Colon (tissue), 2 donors: Measurements from ENCODE around the gene NPAS1.
"Not testable (repeated sequence)": the region's sequence is repeated elsewhere in the genome, so short reads cannot be mapped to it uniquely, and the experiment has no call there.

Source experiments
- FAIRE-seq: peaks from 2 replicates; lab custom pipeline; 2012; peaks lifted over from hg19 to GRCh38; lab: Jason Lieb, UNC
- donor health status: control.
- donor health status: control.

NPAS1 gene

DNA sequence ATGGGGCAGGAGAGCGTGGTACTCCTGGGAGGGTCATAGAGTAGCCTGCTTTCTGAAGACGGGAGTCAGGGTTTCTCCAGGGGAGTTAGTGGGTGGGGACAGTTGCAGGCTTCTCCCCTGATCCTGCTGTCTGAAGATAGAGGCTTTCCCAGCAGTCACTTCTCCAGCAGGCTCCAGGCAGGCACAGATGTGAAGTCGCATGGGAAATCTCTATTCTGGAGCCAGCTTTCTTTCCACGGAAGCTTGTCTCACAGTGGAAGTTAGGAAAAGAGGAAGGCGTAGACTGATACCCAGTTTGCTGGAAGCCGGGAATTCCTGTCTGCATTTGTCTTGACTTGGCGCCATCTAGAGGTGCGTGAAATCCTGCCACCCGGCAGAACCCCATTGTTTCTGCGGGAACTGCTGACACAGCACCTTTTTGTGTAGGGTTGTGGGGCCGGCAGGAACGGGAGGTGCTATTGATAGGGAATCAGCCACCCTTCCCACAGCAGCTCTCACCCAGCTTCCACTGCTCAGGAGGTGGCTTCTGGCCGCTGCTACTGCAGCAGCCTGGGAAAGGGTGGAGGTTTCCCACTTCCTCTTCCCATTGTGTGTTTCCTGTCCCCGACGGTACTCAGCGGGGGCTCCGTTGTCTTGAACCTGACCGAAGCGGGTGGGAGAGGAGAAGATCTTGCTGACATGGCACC lies 28.5 kb upstream of the NPAS1 start:
- no peak for FAIRE-seq

DNA sequence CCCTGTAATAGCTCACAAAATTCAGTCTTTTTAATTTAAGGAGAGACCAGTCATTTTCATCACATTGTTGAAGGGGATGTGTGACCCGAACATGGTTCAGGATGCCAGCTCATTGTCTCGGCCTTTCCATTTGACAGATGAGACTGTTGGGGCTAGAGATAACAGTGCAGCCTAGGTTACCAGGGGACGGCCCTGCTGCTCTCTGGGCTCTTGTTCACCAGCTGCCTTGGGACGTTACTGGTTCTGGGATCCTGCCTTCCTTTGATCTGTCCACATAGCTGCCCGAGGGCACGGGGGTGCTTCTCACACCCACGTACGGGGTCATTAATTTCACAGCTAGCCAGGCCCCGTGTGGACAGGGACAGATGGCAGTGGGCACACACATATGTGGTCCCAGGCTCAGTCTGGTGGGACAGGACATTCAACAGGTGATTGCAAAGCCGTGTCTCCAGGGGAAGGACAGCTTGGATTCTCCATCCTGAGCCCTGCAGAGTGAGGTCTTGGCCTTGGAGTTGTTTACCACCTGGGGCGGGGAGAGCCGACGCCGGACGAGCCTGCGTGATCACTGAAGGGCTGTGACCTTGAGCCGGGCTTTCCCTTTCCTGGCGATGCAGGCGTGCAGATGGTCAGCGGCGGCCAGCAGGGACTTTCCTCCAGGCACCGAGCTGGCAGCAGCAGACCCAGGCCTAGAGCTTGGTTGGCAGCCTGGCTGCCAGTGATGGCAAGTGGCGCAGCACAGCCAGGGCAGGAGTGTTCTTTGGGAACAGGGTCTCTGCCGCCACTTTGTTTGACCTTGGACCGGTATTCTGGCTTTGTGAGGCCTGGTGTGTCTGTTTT lies 26.7 kb upstream of the NPAS1 start:
- no peak for FAIRE-seq

DNA sequence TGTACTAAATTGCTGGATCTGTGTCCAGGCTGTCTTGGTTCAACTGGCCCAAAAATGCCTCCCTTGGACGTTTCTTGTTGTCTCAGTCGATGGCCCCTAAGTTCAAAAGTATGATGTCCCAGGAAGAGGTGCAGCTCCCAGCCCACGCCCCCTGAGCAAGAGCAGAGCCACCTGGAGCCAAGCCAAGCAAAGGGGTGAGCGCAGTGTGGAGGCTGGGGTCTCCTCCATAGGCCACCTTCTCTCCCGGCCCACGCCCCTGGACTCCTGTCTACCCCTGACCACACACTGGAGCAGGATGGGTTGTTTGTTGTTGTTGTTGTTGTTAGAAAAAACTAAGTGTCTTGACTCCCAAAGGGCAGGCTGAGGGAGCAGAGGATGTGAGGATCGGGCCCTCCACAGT lies 26.0 kb upstream of the NPAS1 start:
- no peak for FAIRE-seq

DNA sequence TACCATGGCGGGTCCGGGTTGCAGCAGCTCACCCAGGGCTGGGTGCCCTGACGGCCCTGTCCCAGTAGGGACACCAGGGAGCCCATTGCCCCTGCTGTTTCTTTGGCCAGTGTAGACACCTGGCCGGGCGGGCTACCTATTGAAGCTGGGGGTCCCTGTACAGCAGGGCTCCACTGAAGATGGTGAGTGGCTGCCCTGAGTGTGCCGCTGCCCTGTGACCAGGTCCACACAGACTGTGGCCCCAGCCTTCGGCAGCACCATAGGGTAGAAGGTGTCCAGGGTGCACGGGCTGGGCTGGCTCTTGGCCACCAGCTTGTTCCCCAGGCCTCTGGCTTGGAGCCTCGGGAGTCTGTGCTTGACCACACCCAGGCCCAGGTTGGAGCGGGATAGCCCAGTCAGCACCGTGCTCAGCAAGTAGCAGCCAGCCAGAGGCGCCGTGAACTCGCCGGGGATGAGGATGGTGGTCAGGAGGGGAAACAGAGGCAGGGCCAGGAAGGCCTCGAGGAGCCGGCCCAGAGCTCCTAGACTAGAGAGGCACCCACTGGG lies 25.4 kb upstream of the NPAS1 start:
- no peak for FAIRE-seq

DNA sequence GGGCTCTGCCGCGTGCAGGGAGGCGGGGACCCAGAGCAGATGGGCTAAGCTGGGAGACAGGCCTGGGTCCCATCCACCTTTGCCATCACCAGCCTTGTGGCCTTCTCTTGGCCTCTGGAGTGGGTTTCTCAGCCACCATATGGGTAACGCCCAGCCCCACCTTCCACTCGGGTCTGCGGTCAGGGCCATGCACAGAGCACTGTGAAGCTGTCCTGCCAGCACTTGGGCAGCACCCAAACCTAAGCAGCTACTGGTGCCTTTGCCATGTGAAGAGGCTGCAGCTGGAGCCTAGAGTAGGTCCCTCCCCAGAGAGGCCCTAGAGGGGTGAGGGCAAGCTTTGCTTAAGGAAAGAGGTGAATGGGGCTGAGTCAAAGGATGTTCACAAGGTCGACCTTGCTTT lies 24.1 kb upstream of the NPAS1 start:
- FAIRE-seq: no peak

DNA sequence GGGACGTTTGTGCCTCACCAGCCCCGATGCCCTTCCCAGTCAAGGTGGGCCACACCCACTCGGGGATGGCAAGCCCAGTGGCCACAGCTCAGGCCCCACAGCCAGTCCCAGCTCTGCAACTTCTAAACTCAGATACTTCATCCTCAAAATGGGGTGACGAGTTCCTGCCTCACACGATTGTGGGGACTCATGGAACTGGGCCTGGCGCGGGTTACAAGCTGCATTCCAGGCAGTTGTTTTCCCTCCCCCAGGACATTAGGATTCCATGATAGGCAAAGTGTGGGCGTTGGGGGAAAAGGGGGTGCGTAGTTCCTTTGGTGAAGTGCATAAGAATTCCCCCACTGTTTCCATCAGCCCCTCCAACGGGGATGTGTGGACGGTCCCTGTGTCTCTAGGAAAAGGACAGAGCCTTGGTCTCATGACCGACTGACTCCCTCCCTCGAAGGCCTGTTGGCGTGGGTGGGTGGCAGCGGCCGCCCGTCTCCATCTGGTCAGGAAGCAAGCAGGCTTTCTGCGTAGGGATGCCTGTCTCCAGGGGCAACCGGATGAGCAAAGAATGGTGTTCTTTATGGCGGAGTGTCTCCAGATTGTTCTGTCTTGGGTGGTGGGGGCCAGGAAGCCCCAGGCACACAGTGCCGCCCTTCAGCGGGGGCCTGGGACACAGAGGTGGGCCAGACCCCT lies 21.1 kb upstream of the NPAS1 start:
- no peak for FAIRE-seq

DNA sequence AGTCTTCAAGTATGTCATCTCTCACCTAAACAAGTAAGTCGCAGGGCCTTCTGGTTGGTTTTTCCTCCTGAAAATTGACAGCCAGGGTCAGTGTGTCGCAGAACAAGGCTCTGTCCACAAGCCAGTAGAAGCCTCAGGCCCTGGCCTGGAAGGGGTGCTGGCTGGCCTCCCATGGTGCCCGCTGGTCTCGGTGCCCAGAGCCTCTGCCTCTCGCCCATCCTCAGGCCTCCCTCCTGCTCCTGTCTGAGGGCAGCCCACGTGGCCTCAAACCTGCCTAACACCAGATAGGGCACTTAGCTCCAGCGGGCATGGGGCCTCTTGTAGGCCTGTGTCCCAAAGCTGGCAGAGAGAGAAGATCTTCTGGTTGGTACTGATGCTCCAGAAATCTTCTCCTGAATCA lies 20.3 kb upstream of the NPAS1 start:
- no peak for FAIRE-seq

DNA sequence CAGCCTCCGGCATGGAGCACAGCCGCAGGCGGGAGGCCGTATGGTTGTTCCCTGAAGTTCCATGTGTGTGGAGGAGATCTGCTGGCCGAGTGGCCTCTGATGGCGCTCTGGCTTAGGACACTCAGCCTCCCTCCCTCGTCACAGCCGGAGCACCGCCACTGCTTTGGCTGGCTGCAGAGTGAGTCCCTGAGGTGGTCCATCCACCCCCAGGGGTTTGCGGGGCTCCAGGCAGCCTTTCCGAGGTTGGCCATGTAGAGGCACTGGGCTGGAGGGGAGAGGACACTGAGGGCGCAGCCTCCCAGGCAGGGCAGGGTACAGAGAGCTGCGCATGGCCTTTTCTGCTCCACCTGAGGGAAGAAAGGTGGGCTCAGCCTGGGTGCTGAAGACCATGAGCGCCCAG lies 19.8 kb upstream of the NPAS1 start:
- FAIRE-seq: no peak

DNA sequence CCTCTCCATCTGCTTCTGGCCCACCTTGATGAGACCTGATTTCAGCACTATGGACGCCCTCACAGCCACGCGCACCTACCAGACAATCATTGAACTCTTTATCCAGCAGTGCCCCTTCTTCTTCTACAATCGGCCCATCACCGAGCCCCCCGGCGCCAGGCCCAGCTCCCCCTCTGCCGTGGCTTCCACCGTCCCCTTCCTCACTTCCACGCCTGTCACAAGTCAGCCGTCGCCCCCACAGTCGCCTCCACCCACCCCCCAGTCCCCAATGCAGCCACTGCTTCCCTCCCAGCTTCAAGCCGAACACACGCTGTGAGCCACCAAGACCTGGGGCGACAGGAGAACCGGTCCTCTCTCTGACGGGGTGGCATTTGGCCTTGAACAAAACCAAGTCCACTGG lies 19.3 kb upstream of the NPAS1 start:
- no peak for FAIRE-seq

DNA sequence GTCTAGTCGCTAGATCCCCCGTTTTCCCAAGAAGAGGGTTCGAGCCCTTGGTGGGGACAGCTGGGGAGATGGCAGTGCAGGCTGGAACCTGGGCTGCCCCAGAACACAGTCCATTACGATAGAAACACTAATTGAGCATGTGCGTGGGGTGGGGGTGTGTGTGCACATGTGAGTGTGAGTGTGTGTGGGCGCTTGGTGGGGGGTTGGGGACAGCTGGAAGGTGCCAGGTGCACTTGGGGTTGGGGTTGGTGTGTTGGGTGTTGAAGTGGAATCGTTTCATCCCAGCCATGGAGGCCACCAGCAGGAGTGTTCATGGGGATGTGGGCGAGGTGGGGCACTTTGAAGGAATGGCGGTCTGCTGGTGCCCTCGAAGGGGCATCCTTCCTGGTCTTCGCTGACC lies 18.1 kb upstream of the NPAS1 start:
- FAIRE-seq: no peak

DNA sequence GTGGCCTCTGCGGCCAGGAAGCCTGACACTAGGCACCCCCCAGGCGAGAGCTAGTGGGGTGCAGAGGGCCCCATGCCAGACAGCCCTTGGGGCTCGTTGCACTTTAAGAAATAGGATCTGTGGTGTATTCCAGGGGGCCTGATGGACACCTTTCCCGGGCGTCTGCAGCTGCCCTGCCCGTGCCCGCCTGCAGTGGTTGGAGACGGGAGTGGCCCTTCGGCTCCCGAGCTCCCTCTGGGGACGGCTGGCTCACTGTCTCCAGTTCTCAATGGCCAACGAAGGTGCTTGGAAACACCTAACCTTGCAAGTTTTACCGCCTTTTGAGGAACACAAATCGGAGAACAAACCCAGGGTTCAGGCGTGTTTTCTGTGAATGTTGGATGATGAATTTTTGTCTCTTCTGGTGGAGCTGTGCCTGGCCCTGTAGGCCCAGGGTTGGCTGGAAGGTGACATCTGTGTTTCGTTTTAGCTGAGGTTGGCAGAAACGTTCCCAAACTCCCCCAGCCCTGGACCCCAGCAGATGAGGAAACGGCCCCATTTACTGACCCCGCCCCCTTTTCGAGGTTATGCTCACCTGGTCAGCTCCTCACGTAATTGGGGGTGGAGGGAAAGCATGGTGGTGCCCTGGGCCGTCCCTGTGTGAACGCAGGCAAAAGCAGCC lies 17.4 kb upstream of the NPAS1 start:
- no peak for FAIRE-seq

DNA sequence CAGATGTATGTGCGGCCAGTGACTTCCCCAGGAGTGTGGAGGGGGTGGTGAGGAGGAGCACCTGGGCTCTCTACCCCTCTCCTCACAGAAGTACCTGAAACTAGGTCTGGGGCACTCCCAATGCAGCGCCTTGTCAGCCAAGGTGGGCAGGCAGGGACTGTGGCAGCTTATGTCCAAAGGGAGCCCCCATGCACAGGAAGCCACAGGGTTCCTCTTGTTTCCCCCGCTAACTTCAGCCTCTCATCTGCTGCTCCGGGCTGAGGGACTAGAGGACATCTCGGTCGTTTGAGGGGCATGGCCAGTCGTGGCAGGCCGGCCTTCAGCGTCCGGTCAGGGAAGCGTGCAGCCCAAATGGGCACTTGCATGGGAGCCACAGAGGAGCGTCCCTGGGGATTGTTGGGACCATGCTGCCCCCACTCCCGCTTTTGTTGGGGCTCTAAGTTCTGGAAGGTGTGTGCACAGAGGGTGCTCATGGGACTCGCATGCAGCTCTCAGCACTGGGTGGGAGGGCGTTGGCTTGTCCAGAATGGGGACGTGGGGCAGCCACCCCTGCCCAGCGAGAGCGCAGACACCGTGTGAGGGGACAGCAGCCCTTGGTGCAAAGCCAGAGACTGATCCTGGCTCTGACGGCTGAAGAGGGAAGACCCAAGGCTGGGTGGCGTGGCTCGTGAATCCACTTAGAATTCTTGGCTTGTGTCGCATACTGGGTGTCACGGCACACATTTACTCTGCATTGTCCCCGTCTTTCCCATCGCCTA lies 16.6 kb upstream of the NPAS1 start:
- FAIRE-seq: no peak

DNA sequence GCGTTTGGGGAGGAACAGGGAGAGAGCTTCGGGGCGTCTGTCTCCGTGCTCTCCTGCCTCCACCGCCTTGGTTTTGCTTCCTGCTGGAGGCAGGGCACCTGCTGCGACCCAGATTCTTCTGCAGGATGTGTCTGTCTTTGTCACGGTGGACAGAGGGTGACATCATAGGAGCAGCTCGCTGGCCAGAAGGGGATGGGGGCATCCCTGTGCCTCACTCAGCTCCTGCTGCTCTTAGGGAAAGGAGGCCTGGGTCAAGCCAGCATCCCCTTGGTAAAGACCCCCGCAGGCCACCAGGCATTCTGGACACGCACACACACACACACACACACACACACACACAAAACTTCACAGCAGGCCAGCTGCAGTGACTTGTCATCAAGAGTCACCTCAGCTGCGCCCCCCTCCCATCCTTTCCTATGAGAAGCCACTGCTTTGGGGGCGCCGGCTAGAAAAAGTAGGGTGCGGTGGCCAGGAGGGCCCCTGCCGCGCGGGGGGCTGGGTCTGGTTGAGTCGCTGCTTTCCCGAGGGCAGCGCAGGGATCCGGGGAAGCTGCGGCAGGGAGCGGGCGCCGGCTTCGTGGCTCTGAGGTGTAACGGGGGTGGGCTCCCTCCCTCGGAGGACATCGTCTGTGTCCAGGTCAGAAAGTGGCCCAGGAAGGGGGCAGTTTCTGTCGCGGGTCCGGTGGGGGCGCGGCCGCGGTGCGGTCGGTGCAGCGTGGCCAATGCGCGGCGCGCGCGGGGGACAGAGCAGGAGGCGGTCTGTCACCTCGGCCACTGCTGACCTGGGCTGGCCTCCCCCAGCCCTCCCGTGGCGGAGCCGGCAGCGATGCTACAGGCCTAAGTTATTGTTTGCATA lies 15.8 kb upstream of the NPAS1 start:
- no peak for FAIRE-seq

DNA sequence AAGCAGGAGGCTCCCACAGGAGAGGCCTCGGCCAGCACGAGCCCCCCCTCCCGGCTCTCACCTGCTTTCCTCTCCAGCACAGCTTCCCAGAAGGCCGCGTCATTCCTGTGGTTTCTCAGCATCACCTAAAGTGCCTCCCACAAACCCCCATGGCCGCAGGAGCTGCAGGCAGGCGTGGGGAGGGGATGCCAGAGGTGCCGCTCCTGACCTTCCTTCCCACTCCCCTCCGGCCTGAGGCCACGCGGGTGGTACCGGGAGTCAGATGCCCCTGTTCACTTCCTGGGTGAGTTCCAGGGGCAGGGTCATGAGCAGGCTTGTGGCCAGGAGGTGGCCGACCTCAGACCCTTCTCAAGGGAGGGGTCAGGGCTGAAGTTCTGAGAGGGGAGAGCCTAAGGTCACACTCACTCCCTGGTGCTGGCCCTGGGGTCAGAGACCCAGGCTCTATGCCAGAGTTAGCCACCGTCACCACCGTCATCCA lies 14.4 kb upstream of the NPAS1 start:
- no peak for FAIRE-seq

DNA sequence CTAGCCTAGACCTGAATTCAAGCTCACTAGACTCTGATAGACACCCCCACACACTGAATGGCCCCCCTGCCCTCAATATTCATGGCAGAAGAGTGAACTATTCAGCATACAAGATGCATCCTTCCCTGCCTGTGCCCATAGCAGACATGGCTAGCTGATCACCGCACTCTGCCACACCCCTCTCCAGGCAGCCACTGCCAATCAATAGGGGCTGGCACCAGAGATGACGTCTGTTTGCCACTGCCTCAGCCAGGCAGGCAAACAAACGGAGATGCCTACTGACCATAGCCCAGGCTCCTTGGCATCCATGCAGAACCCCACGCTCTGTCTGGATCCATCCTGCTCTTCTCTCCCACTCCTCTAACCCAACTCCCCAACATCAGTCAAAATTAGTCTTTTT lies 13.8 kb upstream of the NPAS1 start:
- no peak for FAIRE-seq

DNA sequence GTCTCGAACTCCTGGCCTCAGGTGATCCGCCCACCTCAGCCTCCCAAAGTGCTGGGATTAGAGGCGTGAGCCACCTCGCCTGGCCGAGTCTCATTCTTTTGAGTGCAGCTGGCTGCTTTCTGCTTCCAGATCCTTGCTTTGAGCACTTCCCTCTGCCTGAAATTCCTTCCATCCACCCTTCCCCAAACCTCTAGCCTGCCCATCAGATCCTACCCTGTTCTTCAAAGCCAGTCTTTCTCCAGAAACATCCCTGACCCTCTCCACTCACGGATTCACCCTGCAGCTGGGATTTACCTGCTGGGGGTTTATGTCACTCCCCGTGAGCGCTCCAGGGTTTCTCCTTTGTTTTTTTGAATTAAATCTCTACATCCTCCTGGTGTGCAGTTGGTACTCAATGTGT lies 13.1 kb upstream of the NPAS1 start:
- no peak for FAIRE-seq

DNA sequence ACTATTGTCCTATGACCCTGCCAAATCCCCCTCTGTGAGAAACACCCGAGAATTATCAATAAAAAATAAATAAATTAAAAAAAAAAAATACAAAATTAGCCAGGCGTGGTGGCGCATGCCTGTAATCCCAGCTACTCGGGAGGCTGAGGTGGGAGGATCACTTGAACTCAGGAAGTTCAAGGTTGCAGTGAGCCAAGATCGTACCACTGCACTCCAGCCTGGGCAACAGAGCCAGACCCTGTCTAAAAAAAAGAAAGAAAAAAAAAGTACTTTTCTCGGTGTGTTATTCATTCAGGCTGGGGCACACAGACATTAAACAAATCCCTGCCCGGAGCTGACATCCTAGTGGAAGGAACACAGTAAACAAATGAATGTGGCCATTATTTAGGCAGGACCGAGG lies 9.1 kb upstream of the NPAS1 start:
- FAIRE-seq: not testable (repeated sequence)

DNA sequence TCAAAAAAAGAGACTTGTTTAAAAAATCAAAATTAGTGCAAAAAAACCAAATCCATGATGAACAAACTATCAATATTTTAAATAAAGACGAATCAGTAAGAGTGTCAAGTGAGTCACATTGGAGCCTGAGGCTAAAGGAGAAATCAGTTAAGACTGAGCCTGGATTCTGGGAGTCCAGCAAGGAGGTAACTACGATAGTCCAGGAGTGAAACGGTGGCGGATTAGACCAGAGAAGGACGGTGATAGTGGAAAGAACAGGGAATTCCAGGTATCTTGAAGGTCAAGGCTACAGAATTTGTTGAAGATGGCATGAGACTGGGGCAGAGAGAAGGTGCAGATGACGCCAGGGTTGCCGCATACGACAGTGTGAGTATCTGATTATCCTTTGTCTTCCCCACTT lies 7.0 kb upstream of the NPAS1 start:
- no peak for FAIRE-seq

DNA sequence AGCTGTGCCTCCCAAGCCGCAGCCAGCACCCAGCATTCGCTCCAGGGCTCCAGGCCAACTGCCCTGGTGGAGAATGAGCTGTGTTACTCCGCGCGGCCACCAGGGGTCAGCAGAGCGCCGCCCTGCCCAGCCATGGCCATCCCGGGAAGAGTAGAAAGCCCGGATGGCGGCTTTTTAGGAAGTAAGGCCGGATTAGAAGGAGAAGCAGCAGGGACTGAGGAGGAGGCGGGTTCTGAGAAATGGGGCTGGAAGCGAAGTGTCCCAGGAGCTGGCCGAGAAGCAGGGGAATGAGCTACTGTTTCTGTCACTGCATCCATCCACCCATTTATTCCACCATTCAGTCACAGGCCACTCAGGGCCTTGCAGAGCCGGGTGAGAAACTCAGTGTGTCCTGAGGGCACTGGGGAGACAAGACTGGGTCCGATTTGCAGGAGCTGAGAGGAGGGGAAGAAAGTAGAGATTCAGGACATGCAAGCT lies 6.6 kb upstream of the NPAS1 start:
- FAIRE-seq: no peak

DNA sequence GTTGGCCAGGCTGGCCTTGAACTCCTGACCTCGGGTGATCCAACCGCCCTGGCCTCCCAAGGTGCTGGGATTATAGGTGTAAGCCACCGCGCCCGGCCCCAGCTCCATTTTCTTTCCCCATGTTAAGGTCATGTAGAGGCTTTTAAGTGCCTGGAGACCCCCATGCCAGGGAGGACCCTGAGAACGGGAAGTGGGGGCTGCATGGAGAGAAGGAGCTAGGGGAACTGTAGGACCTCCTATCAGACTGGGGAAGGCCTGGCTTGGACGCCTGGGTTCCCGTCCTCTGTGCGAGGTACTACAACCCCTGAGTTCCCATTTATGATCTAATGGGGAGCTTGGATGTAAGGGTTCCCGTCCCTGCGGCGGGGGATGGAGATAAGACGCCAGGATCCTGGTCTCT lies 714 bp upstream of the NPAS1 start:
- no peak for FAIRE-seq
